ENCODE data around the gene SMYD3.

GRCh38 chr1:245864872-245865271 is 642.2 kb downstream of the SMYD3 start:
- no peak for TF ChIP-seq POLR2A (IDR thresholded peaks at IDR 0.05)
- no peak for TF ChIP-seq CTCF (IDR thresholded peaks at IDR 0.05 in 8 of 11, conservative IDR thresholded peaks at IDR 0.05 in 3 of 11)
- no peak for TF ChIP-seq POLR2AphosphoS5 (IDR thresholded peaks at IDR 0.05)

Measured in spleen (tissue), 7 donors.